ENCODE results near the gene ZNFX1.

GRCh38 chr20:49210757-49211110, 67.1 kb downstream of the ZNFX1 start:
- TF ChIP-seq CTCF (IDR thresholded peaks at IDR 0.05; ENCODE audit: insufficient read depth, low read depth, low read length) (no peak), EZH2 (IDR thresholded peaks at IDR 0.05; ENCODE audit: insufficient read depth, low read length) (no peak)

Measured in astrocyte (in vitro differentiated cells and primary cell).